ENCODE data around the gene ZNF682. TPM values are rescaled to one million over a fixed set of nuclear protein-coding genes. Genes with fewer than 3 reads are reported as not detected.
"Not testable (repeated sequence)": the region's sequence is repeated elsewhere in the genome, so short reads cannot be mapped to it uniquely, and the experiment has no call there.

ZNF682 gene
- 1 to 10 TPM; 2.1 to 4.7 (median 3.4) TPM for total RNA-seq (2021; fragmentation: NEBNext Ultra II Directional; extraction: Animal tissue kit (Norgen Biotek cat#: 25700))
- long read RNA-seq, partial matches to known transcripts = 0 of 6 reads
- long read RNA-seq, other reads (novel, unspliced or antisense) = 1 of 6 reads

DNA sequence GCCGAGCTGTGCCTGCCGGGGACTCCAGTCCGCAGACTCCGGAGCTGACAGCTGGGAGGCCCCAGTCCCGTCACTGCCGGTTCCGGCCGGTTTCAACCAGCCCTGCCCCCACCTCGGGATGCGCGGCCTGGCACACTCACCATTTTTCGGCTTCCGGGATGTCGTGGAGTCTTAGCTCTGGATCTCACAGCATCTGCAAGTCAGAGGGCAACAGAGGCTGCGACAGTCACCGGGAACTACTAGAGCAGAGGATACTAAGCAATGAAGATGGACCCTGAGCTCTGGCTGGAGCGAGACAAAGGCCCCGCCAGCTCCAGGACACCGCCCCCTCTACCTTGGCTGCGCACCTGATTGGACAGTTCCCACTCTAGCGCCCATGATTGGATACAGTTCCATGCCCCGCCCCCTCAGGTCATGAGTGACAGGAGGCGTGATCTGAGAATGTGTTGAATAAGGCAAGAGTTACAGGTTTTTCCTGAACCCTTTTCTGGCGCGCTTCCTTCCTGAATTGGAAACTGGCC is at the start of gene ZNF682:
ZNF682 (minus strand) TSS at position 303 of the 521 bp plus-strand sequence; CDS start at position 143, 160 bp downstream.
- Mint-ChIP-seq H3K27me3 (ENCODE audit: insufficient read depth) (peaks cover 4% of the 10 kb centered on the region), H3K27ac (peak within 1 kb of the TSS; percentile 98), H3K9me3 (peaks cover 10% of the 10 kb centered on the region), H3K36me3 (ENCODE audit: low read depth) (peaks cover 7% of the 10 kb centered on the region), H3K4me1 (ENCODE audit: low read depth) (peaks cover 9% of the 10 kb centered on the region), H3K4me3 (peak within 1 kb of the TSS; percentile 98)
- peak; percentile 93 for DNase-seq
- TF ChIP-seq CTCF (IDR thresholded peaks at IDR 0.05) = no peak

DNA sequence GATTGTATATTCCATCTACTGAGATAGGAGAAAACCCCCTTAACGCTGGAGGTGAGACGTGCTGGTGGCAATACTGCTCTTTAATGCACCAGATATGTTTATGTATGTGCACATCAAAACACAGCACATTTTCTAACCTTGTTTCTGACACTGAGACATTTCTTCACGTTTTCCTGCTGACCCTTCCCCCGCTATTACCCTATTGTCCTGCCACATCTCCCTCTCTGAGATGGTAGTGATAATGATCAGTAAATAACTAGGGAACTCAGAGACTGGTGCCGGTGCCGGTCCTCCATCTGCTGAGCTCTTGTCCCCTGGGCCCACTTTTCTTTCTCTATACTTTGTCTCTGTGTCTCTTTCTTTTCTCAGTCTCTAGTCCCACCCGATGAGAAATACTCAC is 43.6 kb upstream of the ZNF682 start:
- not testable (repeated sequence) for H3K4me3 Mint-ChIP-seq; H3K27me3 Mint-ChIP-seq (ENCODE audit: insufficient read depth); H3K4me1 Mint-ChIP-seq (ENCODE audit: low read depth); H3K27ac Mint-ChIP-seq; DNase-seq
- Mint-ChIP-seq H3K9me3 (peaks cover 44% of the 10 kb centered on the region), H3K36me3 (ENCODE audit: low read depth) (peaks cover 44% of the 10 kb centered on the region)

- Mint-ChIP-seq H3K36me3 (ENCODE audit: low read depth) (peaks cover 38% of the 10 kb centered on the region), H3K9me3 (peaks cover 38% of the 10 kb centered on the region)
- H3K27ac Mint-ChIP-seq; H3K27me3 Mint-ChIP-seq (ENCODE audit: insufficient read depth); H3K4me3 Mint-ChIP-seq; DNase-seq; H3K4me1 Mint-ChIP-seq (ENCODE audit: low read depth): not testable (repeated sequence)
Measured at GRCh38 chr19:20082232-20082833, 43.0 kb upstream of the ZNF682 start.

GRCh38 chr19:20080656-20081055 is 41.4 kb upstream of the ZNF682 start:
- no peak for TF ChIP-seq CTCF (IDR thresholded peaks at IDR 0.05)
- H3K9me3 Mint-ChIP-seq = peaks cover 45% of the 10 kb centered on the region
- no peak for DNase-seq
- H3K4me1 Mint-ChIP-seq (ENCODE audit: low read depth) = peaks cover 5% of the 10 kb centered on the region; the same call in 1 of the 2 replicates
- peaks cover 38% of the 10 kb centered on the region for H3K36me3 Mint-ChIP-seq (ENCODE audit: low read depth)
- H3K27ac Mint-ChIP-seq = no peak overlapping the region
- no peak overlapping the region for H3K4me3 Mint-ChIP-seq
- peaks cover 2% of the 10 kb centered on the region for H3K27me3 Mint-ChIP-seq (ENCODE audit: insufficient read depth)

- H3K4me3 Mint-ChIP-seq = peak overlapping the region; percentile 89
- H3K4me1 Mint-ChIP-seq (ENCODE audit: low read depth) = peaks cover 5% of the 10 kb centered on the region; the same call in 1 of the 2 replicates
- H3K27ac Mint-ChIP-seq = no peak overlapping the region
- no peak for TF ChIP-seq CTCF (IDR thresholded peaks at IDR 0.05)
- DNase-seq = no peak
- H3K36me3 Mint-ChIP-seq (ENCODE audit: low read depth) = peaks cover 38% of the 10 kb centered on the region
- H3K9me3 Mint-ChIP-seq = peaks cover 46% of the 10 kb centered on the region
- peaks cover 2% of the 10 kb centered on the region for H3K27me3 Mint-ChIP-seq (ENCODE audit: insufficient read depth)
Measured at GRCh38 chr19:20079476-20079875, 40.2 kb upstream of the ZNF682 start.

DNA sequence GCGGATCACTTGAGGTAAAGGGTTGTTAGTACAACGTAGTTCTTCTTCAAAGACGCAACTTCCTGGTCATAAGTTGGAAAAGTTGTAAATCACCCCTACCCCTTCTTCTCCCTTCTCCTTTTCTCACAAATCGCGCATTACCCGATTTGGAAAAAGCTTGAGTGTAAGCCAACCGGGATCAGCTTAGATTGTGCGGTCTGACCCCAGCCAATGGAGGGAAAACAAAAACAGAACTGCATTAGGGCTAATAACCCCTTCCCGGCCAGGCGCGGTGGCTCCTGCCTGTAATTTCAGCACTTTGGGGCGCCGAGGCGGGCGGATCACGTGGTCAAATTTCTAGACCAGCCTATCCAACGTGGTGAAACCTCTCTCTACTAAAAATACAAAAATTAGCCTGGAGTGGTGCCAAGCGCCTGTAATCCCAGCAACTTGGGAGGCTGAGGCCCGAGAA is 39.3 kb upstream of the ZNF682 start:
- H3K4me3 Mint-ChIP-seq = peak overlapping the region; percentile 89
- TF ChIP-seq CTCF (IDR thresholded peaks at IDR 0.05) = no peak
- H3K36me3 Mint-ChIP-seq (ENCODE audit: low read depth) = peaks cover 37% of the 10 kb centered on the region
- DNase-seq = peak; percentile 28
- peaks cover 2% of the 10 kb centered on the region for H3K27me3 Mint-ChIP-seq (ENCODE audit: insufficient read depth)
- H3K4me1 Mint-ChIP-seq (ENCODE audit: low read depth) = peaks cover 5% of the 10 kb centered on the region; the same call in 1 of the 2 replicates
- H3K27ac Mint-ChIP-seq = peak overlapping the region; percentile 67; the same call in 1 of the 2 replicates
- peaks cover 44% of the 10 kb centered on the region for H3K9me3 Mint-ChIP-seq
